Measurements from ENCODE around the gene NRIP1.

The NRIP1 gene

GRCh38 chr21:14917762-14918161 is 147.0 kb downstream of the NRIP1 start:
- no peaks in the 10 kb centered on the region for H3K79me2 ChIP-seq (ENCODE audit: low read length)
- no peaks in the 10 kb centered on the region for H3K27me3 ChIP-seq (replicated peaks; ENCODE audit: insufficient read depth, low read length)
- no peaks in the 10 kb centered on the region for H3K9me3 ChIP-seq (replicated peaks; ENCODE audit: insufficient read depth, low read length)
- TF ChIP-seq EZH2 (optimal IDR thresholded peaks at IDR 0.05; ENCODE audit: low read depth, low read length) (no peak), EZH2phosphoT487 (IDR thresholded peaks at IDR 0.05; ENCODE audit: low read length) (no peak), CTCF (IDR thresholded peaks at IDR 0.05; ENCODE audit: low read length) (no peak)
- no peaks in the 10 kb centered on the region for H3K36me3 ChIP-seq (replicated peaks; ENCODE audit: insufficient read depth, low read length)
- H3K4me2 ChIP-seq (ENCODE audit: low read depth, low read length) = no peak overlapping the region
- H4K20me1 ChIP-seq (ENCODE audit: insufficient read depth, low read length) = no peaks in the 10 kb centered on the region
- no peaks in the 10 kb centered on the region for H3K9me2 ChIP-seq (replicated peaks; ENCODE audit: insufficient read depth, low read length)
- H3F3A ChIP-seq (ENCODE audit: insufficient read depth, low read length) = no peaks in the 10 kb centered on the region
- H3K9ac ChIP-seq (ENCODE audit: low read length) = no peak overlapping the region
- no peak overlapping the region for H2AFZ ChIP-seq (ENCODE audit: low read length)
- H3K27ac ChIP-seq (ENCODE audit: low read length) = no peak overlapping the region
- H3K4me1 ChIP-seq (ENCODE audit: low read length) = no peaks in the 10 kb centered on the region
- DNase-seq = no peak
- no peak overlapping the region for H3K4me3 ChIP-seq (ENCODE audit: low read length)

- no peak overlapping the region for H3K4me2 ChIP-seq (ENCODE audit: low read depth, low read length)
- no peak overlapping the region for H3K9ac ChIP-seq (ENCODE audit: low read length)
- TF ChIP-seq EZH2phosphoT487 (IDR thresholded peaks at IDR 0.05; ENCODE audit: low read length) (no peak), CTCF (IDR thresholded peaks at IDR 0.05; ENCODE audit: low read length) (no peak), EZH2 (optimal IDR thresholded peaks at IDR 0.05; ENCODE audit: low read depth, low read length) (no peak)
- H3K27ac ChIP-seq (ENCODE audit: low read length) = no peak overlapping the region
- H4K20me1 ChIP-seq (ENCODE audit: insufficient read depth, low read length) = no peaks in the 10 kb centered on the region
- no peaks in the 10 kb centered on the region for H3K27me3 ChIP-seq (replicated peaks; ENCODE audit: insufficient read depth, low read length)
- no peaks in the 10 kb centered on the region for H3K4me1 ChIP-seq (ENCODE audit: low read length)
- no peaks in the 10 kb centered on the region for H3F3A ChIP-seq (ENCODE audit: insufficient read depth, low read length)
- H3K9me2 ChIP-seq (replicated peaks; ENCODE audit: insufficient read depth, low read length) = no peaks in the 10 kb centered on the region
- H3K79me2 ChIP-seq (ENCODE audit: low read length) = no peaks in the 10 kb centered on the region
- no peaks in the 10 kb centered on the region for H3K9me3 ChIP-seq (replicated peaks; ENCODE audit: insufficient read depth, low read length)
- H3K4me3 ChIP-seq (ENCODE audit: low read length) = no peak overlapping the region
- no peak overlapping the region for H2AFZ ChIP-seq (ENCODE audit: low read length)
- no peaks in the 10 kb centered on the region for H3K36me3 ChIP-seq (replicated peaks; ENCODE audit: insufficient read depth, low read length)
- DNase-seq = no peak
Observed at GRCh38 chr21:14916676-14917141, 148.1 kb downstream of the NRIP1 start.

GRCh38 chr21:14913638-14914037 is 151.2 kb downstream of the NRIP1 start:
- no peak for DNase-seq
- Histone ChIP-seq H3K4me1 (ENCODE audit: low read length) (no peaks in the 10 kb centered on the region), H3K4me3 (ENCODE audit: low read length) (no peak overlapping the region), H3K27me3 (replicated peaks; ENCODE audit: insufficient read depth, low read length) (no peaks in the 10 kb centered on the region), H4K20me1 (ENCODE audit: insufficient read depth, low read length) (no peaks in the 10 kb centered on the region), H2AFZ (ENCODE audit: low read length) (no peak overlapping the region), H3K79me2 (ENCODE audit: low read length) (no peaks in the 10 kb centered on the region), H3K4me2 (ENCODE audit: low read depth, low read length) (no peak overlapping the region), H3K36me3 (replicated peaks; ENCODE audit: insufficient read depth, low read length) (no peaks in the 10 kb centered on the region), H3K9me2 (replicated peaks; ENCODE audit: insufficient read depth, low read length) (no peaks in the 10 kb centered on the region), H3K9ac (ENCODE audit: low read length) (no peak overlapping the region), H3F3A (ENCODE audit: insufficient read depth, low read length) (no peaks in the 10 kb centered on the region), H3K9me3 (replicated peaks; ENCODE audit: insufficient read depth, low read length) (no peaks in the 10 kb centered on the region), H3K27ac (ENCODE audit: low read length) (no peak overlapping the region)
- TF ChIP-seq EZH2 (optimal IDR thresholded peaks at IDR 0.05; ENCODE audit: low read depth, low read length) (no peak), CTCF (IDR thresholded peaks at IDR 0.05; ENCODE audit: low read length) (no peak), EZH2phosphoT487 (IDR thresholded peaks at IDR 0.05; ENCODE audit: low read length) (no peak)
